NCI-H2227 treated with DMSO at 0.1 percent for 48 hours (cell line): ENCODE data around the gene PANX3.
"Not testable (repeated sequence)": the region's sequence is repeated elsewhere in the genome, so short reads cannot be mapped to it uniquely, and the experiment has no call there.

Source experiments
- DNase-seq: peaks from one replicate; lab custom pipeline; 2025; lab: John Stamatoyannopoulos, UW

Gene PANX3

GRCh38 chr11:124611064-124611463 is at the start of gene PANX3:
PANX3 (plus strand) TSS chr11:124611428; CDS start chr11:124611557, 129 bp downstream.
- DNase-seq = no peak

GRCh38 chr11:124569697-124570096 is 41.5 kb upstream of the PANX3 start, which contains the start of gene OR8A1:
OR8A1 (plus strand) TSS chr11:124569997; CDS start chr11:124570120, 123 bp downstream.
- DNase-seq = no peak

- no peak for DNase-seq
Observed at GRCh38 chr11:124570160-124570559, 41.1 kb upstream of the PANX3 start.

GRCh38 chr11:124577716-124578427 is 33.4 kb upstream of the PANX3 start:
- no peak for DNase-seq

- DNase-seq = no peak
Observed at GRCh38 chr11:124578761-124579160, 32.5 kb upstream of the PANX3 start.

- no peak for DNase-seq
Observed at GRCh38 chr11:124581817-124582216, 29.4 kb upstream of the PANX3 start.

- DNase-seq = no peak
Observed at GRCh38 chr11:124582565-124582964, 28.7 kb upstream of the PANX3 start.

GRCh38 chr11:124583781-124584180 is 27.4 kb upstream of the PANX3 start:
- no peak for DNase-seq

- no peak for DNase-seq
Observed at GRCh38 chr11:124584681-124585372, 26.4 kb upstream of the PANX3 start.

- peak; percentile 9 for DNase-seq
Observed at GRCh38 chr11:124586238-124586860, 24.9 kb upstream of the PANX3 start.

GRCh38 chr11:124591430-124591829 is 19.8 kb upstream of the PANX3 start:
- no peak for DNase-seq

GRCh38 chr11:124592627-124593026 is 18.6 kb upstream of the PANX3 start:
- no peak for DNase-seq

GRCh38 chr11:124595302-124595701 is 15.9 kb upstream of the PANX3 start:
- no peak for DNase-seq

- no peak for DNase-seq
Observed at GRCh38 chr11:124597626-124598025, 13.6 kb upstream of the PANX3 start.

- no peak for DNase-seq
Observed at GRCh38 chr11:124600621-124601320, 10.5 kb upstream of the PANX3 start.

- no peak for DNase-seq
Observed at GRCh38 chr11:124602193-124602592, 9.0 kb upstream of the PANX3 start.

GRCh38 chr11:124602723-124603122 is 8.5 kb upstream of the PANX3 start:
- not testable (repeated sequence) for DNase-seq

- DNase-seq = no peak
Observed at GRCh38 chr11:124605719-124606118, 5.5 kb upstream of the PANX3 start.

GRCh38 chr11:124608147-124608546 is 3.1 kb upstream of the PANX3 start:
- no peak for DNase-seq

GRCh38 chr11:124610295-124610694 is 933 bp upstream of the PANX3 start:
- DNase-seq = no peak

GRCh38 chr11:124612045-124612444 is 817 bp downstream of the PANX3 start:
- DNase-seq = no peak

- DNase-seq = no peak
Observed at GRCh38 chr11:124612567-124613246, 1.5 kb downstream of the PANX3 start.
